Mesothelial cell of epicardium (in vitro differentiated cells): ENCODE results near the gene SLC22A14. TPM values are rescaled to one million over a fixed set of nuclear protein-coding genes. Genes with fewer than 3 reads are reported as not detected.

ENCODE experiments used
- DNase-seq, 2 experiments: peaks; one replicate each; pipeline ENCODE4 v3.0.0; 2021; ENCODE audit warnings: low spot score in 2 of 2; ENCODE audit not compliant: unreplicated experiment in 2 of 2
- H3K27ac Mint-ChIP-seq: 2 replicates; pipeline ENCODE4 v1.8.0; 2021; ENCODE audit warnings: mixed read lengths
- H3K27me3 Mint-ChIP-seq: 2 replicates; pipeline ENCODE4 v1.8.0; 2021; ENCODE audit warnings: low read depth, mixed read lengths
- H3K36me3 Mint-ChIP-seq: 2 replicates; pipeline ENCODE4 v1.8.0; 2021; ENCODE audit warnings: mixed read lengths
- H3K4me1 Mint-ChIP-seq: 2 replicates; pipeline ENCODE4 v1.8.0; 2021; ENCODE audit warnings: mixed read lengths
- H3K4me3 Mint-ChIP-seq: 2 replicates; pipeline ENCODE4 v1.8.0; 2021; ENCODE audit warnings: mild to moderate bottlenecking, moderate library complexity, mixed read lengths
- H3K9me3 Mint-ChIP-seq: 2 replicates; pipeline ENCODE4 v1.8.0; 2021; ENCODE audit warnings: mixed read lengths
- total RNA-seq: library from RNA; stranded (reverse); gene quantifications from 3 replicates; pipeline ENCODE4 v1.2.1, GENCODE V29; 2021
- TF ChIP-seq, protein P1 (sequence below): fragments of 200-600 bp; sonication (generic); IDR thresholded peaks from one replicate; pipeline ENCODE4 v1.5.0; 2021; ENCODE audit warnings: antibody characterized with exemption; ENCODE audit not compliant: unreplicated experiment

Gene SLC22A14
- total RNA-seq, 1 donor from 2014 or later = 0.22 TPM

DNA sequence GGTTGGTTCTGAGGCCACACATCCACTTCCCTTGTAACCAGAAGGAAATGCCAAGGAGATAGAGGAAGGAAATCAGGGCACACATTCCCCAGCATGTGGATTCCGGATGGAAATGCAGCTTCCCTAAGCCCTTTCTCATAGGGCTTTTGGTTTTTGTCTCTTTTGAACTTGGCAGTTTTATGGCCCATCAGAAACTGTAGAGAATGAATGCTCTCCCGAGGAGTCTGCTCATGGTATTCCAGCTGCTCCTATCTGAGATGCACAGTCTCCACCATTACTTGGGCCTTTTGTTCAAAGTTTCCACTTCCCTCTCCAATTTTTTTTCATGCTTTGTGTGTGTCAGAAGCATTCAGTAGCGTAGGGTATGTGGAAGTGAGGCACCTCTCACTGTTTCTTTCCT lies 85.7 kb downstream of the SLC22A14 start:
- Mint-ChIP-seq H3K4me1 (no peaks in the 10 kb centered on the region), H3K9me3 (no peaks in the 10 kb centered on the region), H3K36me3 (peaks cover 10% of the 10 kb centered on the region), H3K27ac (no peak overlapping the region), H3K4me3 (no peak overlapping the region), H3K27me3 (no peaks in the 10 kb centered on the region)
- TF ChIP-seq, protein P1, sequence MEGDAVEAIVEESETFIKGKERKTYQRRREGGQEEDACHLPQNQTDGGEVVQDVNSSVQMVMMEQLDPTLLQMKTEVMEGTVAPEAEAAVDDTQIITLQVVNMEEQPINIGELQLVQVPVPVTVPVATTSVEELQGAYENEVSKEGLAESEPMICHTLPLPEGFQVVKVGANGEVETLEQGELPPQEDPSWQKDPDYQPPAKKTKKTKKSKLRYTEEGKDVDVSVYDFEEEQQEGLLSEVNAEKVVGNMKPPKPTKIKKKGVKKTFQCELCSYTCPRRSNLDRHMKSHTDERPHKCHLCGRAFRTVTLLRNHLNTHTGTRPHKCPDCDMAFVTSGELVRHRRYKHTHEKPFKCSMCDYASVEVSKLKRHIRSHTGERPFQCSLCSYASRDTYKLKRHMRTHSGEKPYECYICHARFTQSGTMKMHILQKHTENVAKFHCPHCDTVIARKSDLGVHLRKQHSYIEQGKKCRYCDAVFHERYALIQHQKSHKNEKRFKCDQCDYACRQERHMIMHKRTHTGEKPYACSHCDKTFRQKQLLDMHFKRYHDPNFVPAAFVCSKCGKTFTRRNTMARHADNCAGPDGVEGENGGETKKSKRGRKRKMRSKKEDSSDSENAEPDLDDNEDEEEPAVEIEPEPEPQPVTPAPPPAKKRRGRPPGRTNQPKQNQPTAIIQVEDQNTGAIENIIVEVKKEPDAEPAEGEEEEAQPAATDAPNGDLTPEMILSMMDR = no peak
- no peak for DNase-seq

Other genes starting within 250 kb of the SLC22A14 start
- gene DLEC1, start 243.1 kb upstream of the SLC22A14 start, total RNA-seq = 1.3 to 1.8 TPM (median 1.4 TPM) in 3 replicates
- 52.7 to 57.7 TPM (median 53.2 TPM) in 3 replicates for gene ACAA1, start 145.2 kb upstream of the SLC22A14 start, total RNA-seq
- gene MYD88, start 143.6 kb upstream of the SLC22A14 start, total RNA-seq = 27.3 to 33.1 TPM (median 28.1 TPM) in 3 replicates
- 42.3 to 43.2 TPM (median 42.6 TPM) in 3 replicates for gene OXSR1, start 116.8 kb upstream of the SLC22A14 start, total RNA-seq
- 0.34 to 0.85 TPM (median 0.75 TPM) in 3 replicates for gene SLC22A13, start 16.5 kb upstream of the SLC22A14 start, total RNA-seq
- gene XYLB, start 64.5 kb downstream of the SLC22A14 start, total RNA-seq = 5.2 to 5.9 TPM (median 5.5 TPM) in 3 replicates
- gene ACVR2B, start 171.6 kb downstream of the SLC22A14 start, total RNA-seq = 45.5 to 50.4 TPM (median 49.9 TPM) in 3 replicates
- gene EXOG, start 214.0 kb downstream of the SLC22A14 start, total RNA-seq = 17.4 to 19.5 TPM (median 18.6 TPM) in 3 replicates